HepG2 (cell line): Measurements from ENCODE around the gene GSDMA. TPM values are rescaled to one million over a fixed set of nuclear protein-coding genes. Genes with fewer than 3 reads are reported as not detected.

Experiments used
- ASH2L ChIP-seq: fragments of 300-600, 200-600 bp; sonication (generic); IDR thresholded peaks from 2 replicates; pipeline ENCODE4 v1.7.0; 2017; ENCODE audit warnings: low read depth, mild to moderate bottlenecking, moderate library complexity, mixed read lengths, low read length; ENCODE audit not compliant: insufficient read length
- CEBPB ChIP-seq: IDR thresholded peaks from 2 replicates; pipeline ENCODE4 v1.6.1; 2011; ENCODE audit warnings: low read depth, low read length, improper control_type of control experiment, borderline replicate concordance
- HIC2 ChIP-seq: sonication (generic); formaldehyde crosslinking; IDR thresholded peaks from 2 replicates; pipeline ENCODE4 v1.9.0; 2022; ENCODE audit warnings: low read depth, missing genetic modification reagents
- HNF4A ChIP-seq: sonication (generic); formaldehyde crosslinking; IDR thresholded peaks from 2 replicates; pipeline ENCODE4 v1.4.0; 2020; ENCODE audit warnings: missing genetic modification reagents
- HNF4G ChIP-seq, 2 experiments: sonication (generic) in 1 of 2; formaldehyde crosslinking in 1 of 2; IDR thresholded peaks; 2 replicates each; pipeline versions ENCODE4 v1.4.0 to v1.6.1; 2011 to 2020; ENCODE audit warnings: borderline replicate concordance in 2 of 2, low read depth in 2 of 2, mild to moderate bottlenecking in 2 of 2, low read length in 1 of 2, missing genetic modification reagents in 1 of 2, moderate library complexity in 1 of 2
- MED1 ChIP-seq: sonication (generic); formaldehyde crosslinking; IDR thresholded peaks from 2 replicates; pipeline ENCODE4 v1.4.0; 2020; ENCODE audit warnings: missing genetic modification reagents
- MED8 ChIP-seq: sonication (generic); formaldehyde crosslinking; IDR thresholded peaks from 2 replicates; pipeline ENCODE4 v1.8.1; 2023; ENCODE audit warnings: mild to moderate bottlenecking, missing genetic modification reagents; ENCODE audit not compliant: insufficient replicate concordance
- RFX1 ChIP-seq: fragments of 450-650 bp; IDR thresholded peaks from 2 replicates; pipeline ENCODE4 v1.6.1; 2017
- SAFB2 ChIP-seq: sonication (generic); formaldehyde crosslinking; IDR thresholded peaks from 2 replicates; pipeline ENCODE4 v1.5.1; 2020; ENCODE audit warnings: missing genetic modification reagents, low read depth, mild to moderate bottlenecking, borderline replicate concordance
- UBTF ChIP-seq: sonication (generic); formaldehyde crosslinking; IDR thresholded peaks from 2 replicates; pipeline ENCODE4 v1.4.0; 2020; ENCODE audit warnings: mild to moderate bottlenecking, missing genetic modification reagents
- ZC3H4 ChIP-seq: sonication (generic); formaldehyde crosslinking; IDR thresholded peaks from 2 replicates; pipeline ENCODE4 v1.4.0; 2020; ENCODE audit warnings: missing genetic modification reagents, borderline replicate concordance
- ZFY ChIP-seq: sonication (generic); formaldehyde crosslinking; IDR thresholded peaks from 2 replicates; pipeline ENCODE4 v1.4.0; 2020; ENCODE audit warnings: missing genetic modification reagents
- ZNF350 ChIP-seq: sonication (generic); formaldehyde crosslinking; IDR thresholded peaks from 2 replicates; pipeline ENCODE4 v1.4.0; 2020; ENCODE audit warnings: mild to moderate bottlenecking, low read depth, missing genetic modification reagents, borderline replicate concordance
- ZNF501 ChIP-seq: sonication (generic); formaldehyde crosslinking; IDR thresholded peaks from 2 replicates; pipeline ENCODE4 v1.5.1; 2020; ENCODE audit warnings: mild to moderate bottlenecking, moderate library complexity, missing genetic modification reagents
- ZNF558 ChIP-seq: sonication (generic); formaldehyde crosslinking; IDR thresholded peaks from 2 replicates; pipeline ENCODE4 v1.9.0; 2022; ENCODE audit warnings: mild to moderate bottlenecking, missing genetic modification reagents, borderline replicate concordance
- ZNF652 ChIP-seq: IDR thresholded peaks from 2 replicates; pipeline ENCODE4 v1.6.1; 2016; ENCODE audit warnings: low read depth, borderline replicate concordance
- ZNF713 ChIP-seq: sonication (generic); formaldehyde crosslinking; IDR thresholded peaks from 2 replicates; pipeline ENCODE4 v1.4.0; 2020; ENCODE audit warnings: mild to moderate bottlenecking, missing genetic modification reagents
- ZNF780A ChIP-seq: sonication (generic); formaldehyde crosslinking; IDR thresholded peaks from 2 replicates; pipeline ENCODE4 v1.8.0; 2022; ENCODE audit warnings: mild to moderate bottlenecking, missing genetic modification reagents, moderate library complexity
- polyA plus RNA-seq, 8 experiments: library from polyadenylated mRNA; depleted of rRNA in 3 of 8; stranded (reverse) in 7 of 8; unstranded in 1 of 8; fragments of >200 nt; fragmentation: Illumina TruSeq in 4 of 8; extraction: Trizol in 4 of 8; gene quantifications; 2 replicates each; pipeline versions ENCODE4 v1.2.1 to v1.2.3, GENCODE V29; 2011 to 2016; ENCODE audit warnings: low read depth in 4 of 8, missing spikeins in 1 of 8, mixed read lengths in 1 of 8; ENCODE audit not compliant: insufficient read depth in 1 of 8
- total RNA-seq, 5 experiments: library from RNA; depleted of rRNA; stranded (reverse); fragments of >200 nt; fragmentation: Illumina TruSeq; extraction: Trizol; gene quantifications; 2 replicates each; pipeline ENCODE4 v1.2.3, GENCODE V29; 2016; ENCODE audit warnings: low read depth in 1 of 5
- TF ChIP-seq, protein P1 (sequence below): fragments of 450-650 bp; IDR thresholded peaks from 2 replicates; pipeline ENCODE4 v1.6.1; 2016
- TF ChIP-seq, protein P2 (sequence below): sonication (generic); formaldehyde crosslinking; conservative IDR thresholded peaks from 2 replicates; pipeline ENCODE4 v1.4.0; 2020; ENCODE audit warnings: mild to moderate bottlenecking, missing genetic modification reagents, moderate library complexity

GSDMA gene
- total and polyA plus RNA-seq, 2 of the 13 experiments (the other 11 are each of a cell fraction or from before 2014, with no cell fraction given): not detected

- TF ChIP-seq UBTF (CRISPR knock-in tag): 0 out of 2 replicates have a peak, but pooled peaks have one; percentile 16
- no peak for TF ChIP-seq ZNF780A (CRISPR knock-in tag)
- TF ChIP-seq, protein P1, sequence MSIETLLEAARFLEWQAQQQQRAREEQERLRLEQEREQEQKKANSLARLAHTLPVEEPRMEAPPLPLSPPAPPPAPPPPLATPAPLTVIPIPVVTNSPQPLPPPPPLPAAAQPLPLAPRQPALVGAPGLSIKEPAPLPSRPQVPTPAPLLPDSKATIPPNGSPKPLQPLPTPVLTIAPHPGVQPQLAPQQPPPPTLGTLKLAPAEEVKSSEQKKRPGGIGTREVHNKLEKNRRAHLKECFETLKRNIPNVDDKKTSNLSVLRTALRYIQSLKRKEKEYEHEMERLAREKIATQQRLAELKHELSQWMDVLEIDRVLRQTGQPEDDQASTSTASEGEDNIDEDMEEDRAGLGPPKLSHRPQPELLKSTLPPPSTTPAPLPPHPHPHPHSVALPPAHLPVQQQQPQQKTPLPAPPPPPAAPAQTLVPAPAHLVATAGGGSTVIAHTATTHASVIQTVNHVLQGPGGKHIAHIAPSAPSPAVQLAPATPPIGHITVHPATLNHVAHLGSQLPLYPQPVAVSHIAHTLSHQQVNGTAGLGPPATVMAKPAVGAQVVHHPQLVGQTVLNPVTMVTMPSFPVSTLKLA: no peak
- TF ChIP-seq ASH2L: no peak
- TF ChIP-seq HIC2 (CRISPR knock-in tag): no peak
- peak; percentile 68 for TF ChIP-seq ZNF652 (CRISPR knock-in tag)
- TF ChIP-seq MED8 (CRISPR knock-in tag): no peak
- 0 out of 2 replicates have a peak, but pooled peaks have one; percentile 7 for TF ChIP-seq ZNF350 (CRISPR knock-in tag)
- no peak for TF ChIP-seq ZNF713 (CRISPR knock-in tag)
- TF ChIP-seq ZC3H4 (CRISPR knock-in tag): no peak
- no peak for TF ChIP-seq SAFB2 (CRISPR knock-in tag)
- no peak for TF ChIP-seq ZFY (CRISPR knock-in tag)
- peak; percentile 48 for TF ChIP-seq HNF4A (CRISPR knock-in tag)
- TF ChIP-seq ZNF558 (CRISPR knock-in tag): no peak
- peak; percentile 33; the same call in 1 of the 2 replicates for TF ChIP-seq MED1
- peak; percentile 59 for TF ChIP-seq ZNF501 (CRISPR knock-in tag)
- TF ChIP-seq RFX1: no peak
- peak; percentile 49; the same call in 1 of the 2 replicates for TF ChIP-seq HNF4G (IDR thresholded peaks at IDR 0.05; ENCODE audit: borderline replicate concordance, low read depth, low read length)
- no peak for TF ChIP-seq HNF4G (CRISPR knock-in tag; IDR thresholded peaks at IDR 0.05; ENCODE audit: borderline replicate concordance, low read depth)
- TF ChIP-seq, protein P2, sequence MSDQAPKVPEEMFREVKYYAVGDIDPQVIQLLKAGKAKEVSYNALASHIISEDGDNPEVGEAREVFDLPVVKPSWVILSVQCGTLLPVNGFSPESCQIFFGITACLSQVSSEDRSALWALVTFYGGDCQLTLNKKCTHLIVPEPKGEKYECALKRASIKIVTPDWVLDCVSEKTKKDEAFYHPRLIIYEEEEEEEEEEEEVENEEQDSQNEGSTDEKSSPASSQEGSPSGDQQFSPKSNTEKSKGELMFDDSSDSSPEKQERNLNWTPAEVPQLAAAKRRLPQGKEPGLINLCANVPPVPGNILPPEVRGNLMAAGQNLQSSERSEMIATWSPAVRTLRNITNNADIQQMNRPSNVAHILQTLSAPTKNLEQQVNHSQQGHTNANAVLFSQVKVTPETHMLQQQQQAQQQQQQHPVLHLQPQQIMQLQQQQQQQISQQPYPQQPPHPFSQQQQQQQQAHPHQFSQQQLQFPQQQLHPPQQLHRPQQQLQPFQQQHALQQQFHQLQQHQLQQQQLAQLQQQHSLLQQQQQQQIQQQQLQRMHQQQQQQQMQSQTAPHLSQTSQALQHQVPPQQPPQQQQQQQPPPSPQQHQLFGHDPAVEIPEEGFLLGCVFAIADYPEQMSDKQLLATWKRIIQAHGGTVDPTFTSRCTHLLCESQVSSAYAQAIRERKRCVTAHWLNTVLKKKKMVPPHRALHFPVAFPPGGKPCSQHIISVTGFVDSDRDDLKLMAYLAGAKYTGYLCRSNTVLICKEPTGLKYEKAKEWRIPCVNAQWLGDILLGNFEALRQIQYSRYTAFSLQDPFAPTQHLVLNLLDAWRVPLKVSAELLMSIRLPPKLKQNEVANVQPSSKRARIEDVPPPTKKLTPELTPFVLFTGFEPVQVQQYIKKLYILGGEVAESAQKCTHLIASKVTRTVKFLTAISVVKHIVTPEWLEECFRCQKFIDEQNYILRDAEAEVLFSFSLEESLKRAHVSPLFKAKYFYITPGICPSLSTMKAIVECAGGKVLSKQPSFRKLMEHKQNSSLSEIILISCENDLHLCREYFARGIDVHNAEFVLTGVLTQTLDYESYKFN (CRISPR knock-in tag): 0 out of 2 replicates have a peak, but pooled peaks have one; percentile 31
- TF ChIP-seq CEBPB: 0 out of 2 replicates have a peak, but pooled peaks have one; percentile 14
These were observed 40.8 kb upstream of the GSDMA start (continued) for GRCh38 chr17:39922006-39922405.
